ENCODE data around the gene GJB5. TPM values are rescaled to one million over a fixed set of nuclear protein-coding genes. Genes with fewer than 3 reads are reported as not detected.

The GJB5 gene
- total RNA-seq, 1 experiment from 2014 or later = not detected

DNA sequence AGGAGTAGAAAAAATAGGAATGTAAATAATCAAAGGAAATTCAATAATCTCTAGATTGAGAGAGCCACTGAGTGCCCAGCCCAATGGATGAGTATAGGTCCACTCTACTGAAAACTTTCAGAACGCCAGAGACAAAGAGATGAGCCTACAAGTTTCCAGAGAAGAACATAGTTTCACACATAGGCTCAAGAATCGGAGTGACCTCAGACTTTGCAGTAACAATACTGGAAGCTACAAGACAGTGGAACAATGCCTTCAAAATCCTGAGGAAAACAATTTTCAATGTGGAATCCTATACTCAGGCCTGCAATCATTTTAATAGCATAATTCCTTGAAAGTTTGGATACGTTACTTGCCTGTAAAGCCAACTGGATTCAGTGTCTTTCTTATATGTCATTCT lies 48.9 kb downstream of the GJB5 start:
- Histone ChIP-seq H3K4me1 (peaks cover 22% of the 10 kb centered on the region), H3K27me3 (replicated peaks; ENCODE audit: control insufficient read depth, insufficient read depth, low read length) (no peaks in the 10 kb centered on the region), H3K9me3 (no peaks in the 10 kb centered on the region), H3K4me3 (ENCODE audit: low read depth, low read length) (no peak overlapping the region), H3K36me3 (ENCODE audit: control insufficient read depth, insufficient read depth, low read length) (no peaks in the 10 kb centered on the region)
- DNase-seq = no peak
- Mint-ChIP-seq H3K27me3 (ENCODE audit: insufficient read depth, unreplicated experiment) (no peaks in the 10 kb centered on the region), H3K4me1 (ENCODE audit: low read depth, unreplicated experiment) (peaks cover 3% of the 10 kb centered on the region), H3K9me3 (ENCODE audit: unreplicated experiment) (peaks cover 9% of the 10 kb centered on the region), H3K27ac (ENCODE audit: unreplicated experiment) (no peak overlapping the region), H3K4me3 (ENCODE audit: unreplicated experiment) (no peak overlapping the region), H3K36me3 (ENCODE audit: insufficient read depth, unreplicated experiment) (no peaks in the 10 kb centered on the region)
- TF ChIP-seq, protein P1, sequence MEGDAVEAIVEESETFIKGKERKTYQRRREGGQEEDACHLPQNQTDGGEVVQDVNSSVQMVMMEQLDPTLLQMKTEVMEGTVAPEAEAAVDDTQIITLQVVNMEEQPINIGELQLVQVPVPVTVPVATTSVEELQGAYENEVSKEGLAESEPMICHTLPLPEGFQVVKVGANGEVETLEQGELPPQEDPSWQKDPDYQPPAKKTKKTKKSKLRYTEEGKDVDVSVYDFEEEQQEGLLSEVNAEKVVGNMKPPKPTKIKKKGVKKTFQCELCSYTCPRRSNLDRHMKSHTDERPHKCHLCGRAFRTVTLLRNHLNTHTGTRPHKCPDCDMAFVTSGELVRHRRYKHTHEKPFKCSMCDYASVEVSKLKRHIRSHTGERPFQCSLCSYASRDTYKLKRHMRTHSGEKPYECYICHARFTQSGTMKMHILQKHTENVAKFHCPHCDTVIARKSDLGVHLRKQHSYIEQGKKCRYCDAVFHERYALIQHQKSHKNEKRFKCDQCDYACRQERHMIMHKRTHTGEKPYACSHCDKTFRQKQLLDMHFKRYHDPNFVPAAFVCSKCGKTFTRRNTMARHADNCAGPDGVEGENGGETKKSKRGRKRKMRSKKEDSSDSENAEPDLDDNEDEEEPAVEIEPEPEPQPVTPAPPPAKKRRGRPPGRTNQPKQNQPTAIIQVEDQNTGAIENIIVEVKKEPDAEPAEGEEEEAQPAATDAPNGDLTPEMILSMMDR (IDR thresholded peaks at IDR 0.05; ENCODE audit: insufficient read depth in 1 of 2, low read depth in 1 of 2, low read length in 1 of 2, severe bottlenecking in 1 of 2, unreplicated experiment in 1 of 2) = no peak
- ChIA-PET CTCF (no interaction called here), POLR2A (no interaction called here)
- no TSS peak for BruUV-seq (replicated peaks)
- intact Hi-C loops (cut with micrococcal nuclease; ENCODE audit: unreplicated experiment) = no loop called here

DNA sequence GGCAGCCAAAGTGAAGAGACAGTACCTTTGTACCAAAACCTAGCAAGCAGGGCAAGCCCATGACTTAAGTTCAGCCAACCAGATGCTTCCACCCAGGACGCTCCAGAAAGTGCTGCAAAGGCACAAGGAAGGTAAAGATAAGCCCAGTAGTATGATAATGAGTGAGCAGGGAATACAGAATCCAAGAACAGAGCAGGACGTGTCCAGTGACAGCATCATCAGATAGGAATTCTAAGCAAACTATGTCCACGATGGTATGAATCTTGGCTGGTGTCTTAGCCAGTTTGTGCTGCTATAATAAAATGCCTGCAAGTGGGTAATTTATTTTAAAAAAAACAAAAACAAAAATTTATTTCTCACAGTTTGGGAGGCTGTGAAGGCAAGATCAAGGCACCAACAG lies 51.5 kb downstream of the GJB5 start:
- Histone ChIP-seq H3K4me3 (ENCODE audit: low read depth, low read length) (no peak overlapping the region), H3K36me3 (ENCODE audit: control insufficient read depth, insufficient read depth, low read length) (no peaks in the 10 kb centered on the region), H3K4me1 (peaks cover 22% of the 10 kb centered on the region), H3K9me3 (no peaks in the 10 kb centered on the region), H3K27me3 (replicated peaks; ENCODE audit: control insufficient read depth, insufficient read depth, low read length) (no peaks in the 10 kb centered on the region)
- Mint-ChIP-seq H3K9me3 (ENCODE audit: unreplicated experiment) (peaks cover 9% of the 10 kb centered on the region), H3K27me3 (ENCODE audit: insufficient read depth, unreplicated experiment) (no peaks in the 10 kb centered on the region), H3K4me1 (ENCODE audit: low read depth, unreplicated experiment) (peaks cover 6% of the 10 kb centered on the region), H3K27ac (ENCODE audit: unreplicated experiment) (no peak overlapping the region), H3K4me3 (ENCODE audit: unreplicated experiment) (no peak overlapping the region), H3K36me3 (ENCODE audit: insufficient read depth, unreplicated experiment) (no peaks in the 10 kb centered on the region)
- intact Hi-C loops (cut with micrococcal nuclease; ENCODE audit: unreplicated experiment) = no loop called here
- CTCF ChIA-PET = no interaction called here
- BruUV-seq (replicated peaks) = no TSS peak
- TF ChIP-seq, protein P1 (IDR thresholded peaks at IDR 0.05; ENCODE audit: insufficient read depth in 1 of 2, low read depth in 1 of 2, low read length in 1 of 2, severe bottlenecking in 1 of 2, unreplicated experiment in 1 of 2) = no peak
- no peak for DNase-seq
- POLR2A ChIA-PET = no interaction called here

Other genes starting within 250 kb of the GJB5 start
- gene GJB4, start 4.7 kb downstream of the GJB5 start, total RNA-seq (2022) = not detected in 2 replicates
- 0.52 and 0.88 TPM in 2 replicates for gene GJB3, start 26.2 kb downstream of the GJB5 start, total RNA-seq (2022)
- not detected in 2 replicates for gene GJA4, start 38.0 kb downstream of the GJB5 start, total RNA-seq (2022)
- 19.3 and 21.2 TPM in 2 replicates for gene SMIM12, start 104.7 kb downstream of the GJB5 start, total RNA-seq (2022)
- 0.16 and 0.42 TPM in 2 replicates for gene DLGAP3, start 174.6 kb downstream of the GJB5 start, total RNA-seq (2022)
- gene TMEM35B, start 230.3 kb downstream of the GJB5 start, total RNA-seq (2022) = 13.0 and 13.9 TPM in 2 replicates

All from Caco-2 (cell line).